Glutamatergic neuron (in vitro differentiated cells): ENCODE measurements around the gene AHI1. TPM values are rescaled to one million over a fixed set of nuclear protein-coding genes. Genes with fewer than 3 reads are reported as not detected.

ENCODE experiments used
- DNase-seq: peaks from one replicate; pipeline ENCODE4 v3.0.0; 2022
- H3K27ac Mint-ChIP-seq: one replicate; pipeline ENCODE4 v1.8.0; 2020; ENCODE audit warnings: mild to moderate bottlenecking, mixed read lengths, inconsistent platforms; ENCODE audit not compliant: unreplicated experiment
- H3K27me3 Mint-ChIP-seq: one replicate; pipeline ENCODE4 v1.8.0; 2020; ENCODE audit warnings: mild to moderate bottlenecking, moderate library complexity, mixed read lengths, inconsistent platforms; ENCODE audit not compliant: unreplicated experiment
- H3K36me3 Mint-ChIP-seq: one replicate; pipeline ENCODE4 v1.8.0; 2020; ENCODE audit warnings: mild to moderate bottlenecking, mixed read lengths, inconsistent platforms; ENCODE audit not compliant: unreplicated experiment
- H3K4me1 Mint-ChIP-seq: one replicate; pipeline ENCODE4 v1.8.0; 2020; ENCODE audit warnings: mild to moderate bottlenecking, low read depth, mixed read lengths, inconsistent platforms; ENCODE audit not compliant: unreplicated experiment
- H3K4me3 Mint-ChIP-seq: one replicate; pipeline ENCODE4 v1.8.0; 2020; ENCODE audit warnings: mild to moderate bottlenecking, mixed read lengths, inconsistent platforms; ENCODE audit not compliant: unreplicated experiment
- H3K9me3 Mint-ChIP-seq: one replicate; pipeline ENCODE4 v1.8.0; 2020; ENCODE audit warnings: mild to moderate bottlenecking, moderate library complexity, mixed read lengths, inconsistent platforms; ENCODE audit not compliant: unreplicated experiment
- CTCF ChIP-seq: fragments of 200-600 bp; sonication (generic); IDR thresholded peaks from one replicate; pipeline ENCODE4 v1.5.0; 2021; ENCODE audit not compliant: partially characterized antibody, unreplicated experiment
- total RNA-seq: library from RNA; stranded (reverse); fragmentation: NEBNext Ultra II Directional; extraction: Animal tissue kit (Norgen Biotek cat#: 25700); gene quantifications from one replicate; pipeline ENCODE4 v1.2.1, GENCODE V29; 2021; ENCODE audit not compliant: unreplicated experiment

AHI1 gene
- total RNA-seq, 1 donor from 2014 or later, result 11.1 TPM

GRCh38 chr6:135306740-135307420, 190.7 kb downstream of the AHI1 start:
- Mint-ChIP-seq H3K9me3 (peaks cover 1% of the 10 kb centered on the region), H3K4me3 (no peak overlapping the region), H3K36me3 (no peaks in the 10 kb centered on the region), H3K27ac (no peak overlapping the region), H3K4me1 (no peaks in the 10 kb centered on the region), H3K27me3 (no peaks in the 10 kb centered on the region)
- DNase-seq, result no peak
- TF ChIP-seq CTCF, result no peak

- Mint-ChIP-seq H3K4me3 (no peak overlapping the region), H3K27me3 (no peaks in the 10 kb centered on the region), H3K4me1 (no peaks in the 10 kb centered on the region), H3K9me3 (peaks cover 1% of the 10 kb centered on the region), H3K27ac (no peak overlapping the region), H3K36me3 (no peaks in the 10 kb centered on the region)
- DNase-seq, result no peak
- TF ChIP-seq CTCF, result no peak
These were observed 191.4 kb downstream of the AHI1 start for GRCh38 chr6:135306166-135306565.

- TF ChIP-seq CTCF, result no peak
- H3K36me3 Mint-ChIP-seq, result no peaks in the 10 kb centered on the region
- H3K27ac Mint-ChIP-seq, result no peak overlapping the region
- no peaks in the 10 kb centered on the region for H3K4me1 Mint-ChIP-seq
- DNase-seq, result no peak
- H3K27me3 Mint-ChIP-seq, result no peaks in the 10 kb centered on the region
- H3K9me3 Mint-ChIP-seq, result peaks cover 1% of the 10 kb centered on the region
- no peak overlapping the region for H3K4me3 Mint-ChIP-seq
These were observed 191.9 kb downstream of the AHI1 start for GRCh38 chr6:135305684-135306083.

- no peaks in the 10 kb centered on the region for H3K4me1 Mint-ChIP-seq
- TF ChIP-seq CTCF, result no peak
These were observed 192.7 kb downstream of the AHI1 start for GRCh38 chr6:135304883-135305282.

GRCh38 chr6:135301304-135301703, 196.2 kb downstream of the AHI1 start:
- no peak for DNase-seq
- TF ChIP-seq CTCF, result no peak
- H3K27ac Mint-ChIP-seq, result no peak overlapping the region
- H3K27me3 Mint-ChIP-seq, result no peaks in the 10 kb centered on the region
- H3K4me1 Mint-ChIP-seq, result no peaks in the 10 kb centered on the region
- no peak overlapping the region for H3K4me3 Mint-ChIP-seq
- no peaks in the 10 kb centered on the region for H3K9me3 Mint-ChIP-seq
- H3K36me3 Mint-ChIP-seq, result no peaks in the 10 kb centered on the region

More at GRCh38 chr6:135304883-135305282, 192.7 kb downstream of the AHI1 start:
- peaks cover 1% of the 10 kb centered on the region for H3K9me3 Mint-ChIP-seq
- H3K27ac Mint-ChIP-seq, result no peak overlapping the region
- no peaks in the 10 kb centered on the region for H3K36me3 Mint-ChIP-seq
- DNase-seq, result no peak
- H3K4me3 Mint-ChIP-seq, result no peak overlapping the region
- H3K27me3 Mint-ChIP-seq, result no peaks in the 10 kb centered on the region
